Measurements from ENCODE around the gene TCEAL4.
"Not testable (repeated sequence)": the region's sequence is repeated elsewhere in the genome, so short reads cannot be mapped to it uniquely, and the experiment has no call there.

Gene TCEAL4

DNA sequence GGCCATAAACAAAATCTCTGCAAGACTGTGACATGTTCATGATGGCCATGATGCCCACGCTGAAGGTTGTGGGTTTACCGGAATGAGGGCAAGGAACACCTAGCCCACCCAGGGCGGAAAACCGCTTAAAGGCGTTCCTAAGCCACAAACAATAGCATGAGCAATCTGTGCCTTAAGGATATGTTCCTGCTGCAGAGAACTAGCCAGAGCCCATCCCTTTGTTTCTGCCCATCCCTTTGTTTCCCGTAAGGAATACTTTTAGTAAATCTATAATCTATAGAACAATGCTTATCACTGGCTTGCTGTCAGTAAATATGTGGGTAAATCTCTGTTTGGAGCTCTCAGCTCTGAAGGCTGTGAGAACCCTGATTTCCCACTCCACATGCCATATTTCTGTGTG, 9.9 kb downstream of the TCEAL4 start:
- not testable (repeated sequence) for DNase-seq

DNA sequence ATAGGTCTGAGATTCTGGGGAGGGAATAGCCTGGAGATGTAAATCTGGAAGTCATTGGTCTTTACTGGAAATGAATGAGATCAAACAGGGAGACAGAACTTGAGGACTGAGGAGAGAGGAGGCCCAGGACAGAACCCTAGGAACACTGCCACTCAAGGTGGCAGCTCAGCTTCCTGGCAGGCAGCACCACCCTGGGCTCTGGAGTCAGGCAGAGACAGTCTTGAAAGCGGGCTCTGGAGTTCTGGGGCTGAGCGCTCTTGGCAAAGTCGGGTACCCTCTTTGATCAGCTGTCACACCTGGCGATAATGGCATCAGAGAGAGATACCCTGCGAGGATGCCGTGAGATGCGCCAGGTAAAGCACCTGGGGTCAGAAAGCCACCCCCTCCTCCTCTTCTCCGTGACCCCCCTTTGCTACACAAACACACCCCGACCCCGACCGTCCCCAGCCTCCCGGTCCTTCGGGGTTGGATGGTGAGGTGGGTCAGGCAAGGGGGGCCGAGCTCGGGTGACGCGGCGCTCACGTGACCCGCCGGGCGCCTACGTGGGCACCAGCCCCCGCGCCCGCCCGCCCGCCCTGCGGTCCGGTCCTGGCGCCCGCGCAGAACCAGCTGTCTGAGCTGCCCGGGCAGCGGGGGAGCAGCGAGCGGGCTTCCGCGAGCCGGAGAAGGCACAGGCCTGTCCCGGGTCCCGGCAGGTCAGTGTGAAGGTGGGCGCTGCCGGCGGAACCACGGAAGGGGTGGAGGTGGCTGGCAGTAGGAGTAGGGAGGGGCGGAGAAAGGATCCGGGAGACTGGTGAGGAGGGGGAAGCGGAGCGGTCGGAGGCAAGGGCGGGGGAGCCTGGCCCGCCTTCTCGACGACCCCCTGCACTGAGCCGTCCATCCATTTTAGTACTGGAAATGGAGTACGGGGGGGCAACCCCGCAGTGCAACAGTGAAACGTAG, 22.3 kb downstream of the TCEAL4 start, which contains the start of gene TCEAL3:
TCEAL3 (plus strand) TSS at position 600 of the 942 bp plus-strand sequence. CDS start 1,102 bp downstream, outside the sequence.
- peak in 3 of 5 experiments; percentile 20 to 48 (median 44) for DNase-seq

DNA sequence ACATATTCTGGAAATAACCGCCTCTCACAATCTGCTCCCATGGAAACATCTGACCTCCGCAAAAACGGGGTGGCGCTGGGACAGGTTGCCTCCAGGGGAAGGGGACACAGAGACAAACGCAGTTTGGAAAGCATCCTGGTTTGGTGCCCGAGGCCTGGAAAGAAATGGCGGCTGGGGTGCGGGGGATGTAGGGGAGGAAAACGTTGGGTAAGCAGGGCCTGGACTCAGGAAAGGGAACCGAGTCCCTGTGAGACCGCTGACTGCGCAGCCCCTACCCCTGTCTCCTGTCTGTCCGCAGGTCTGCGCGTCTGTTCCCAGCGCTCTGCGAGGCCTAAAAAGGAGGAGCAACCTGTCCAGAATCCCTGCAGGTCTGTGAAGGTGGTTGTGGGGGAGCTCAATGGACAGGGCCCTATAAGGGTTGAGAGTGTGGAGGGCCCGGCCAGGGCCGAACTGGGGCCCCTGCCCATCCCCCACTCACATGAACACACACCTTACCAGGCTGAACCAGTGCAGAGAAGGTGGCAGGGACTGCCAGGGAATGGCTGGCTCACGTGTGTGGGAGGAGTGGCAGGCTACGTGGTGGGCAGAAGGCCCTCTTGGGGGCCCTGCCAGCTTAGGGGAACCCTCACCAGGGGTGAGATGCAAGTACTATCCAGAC, 23.1 kb downstream of the TCEAL4 start:
- no peak for DNase-seq

DNA sequence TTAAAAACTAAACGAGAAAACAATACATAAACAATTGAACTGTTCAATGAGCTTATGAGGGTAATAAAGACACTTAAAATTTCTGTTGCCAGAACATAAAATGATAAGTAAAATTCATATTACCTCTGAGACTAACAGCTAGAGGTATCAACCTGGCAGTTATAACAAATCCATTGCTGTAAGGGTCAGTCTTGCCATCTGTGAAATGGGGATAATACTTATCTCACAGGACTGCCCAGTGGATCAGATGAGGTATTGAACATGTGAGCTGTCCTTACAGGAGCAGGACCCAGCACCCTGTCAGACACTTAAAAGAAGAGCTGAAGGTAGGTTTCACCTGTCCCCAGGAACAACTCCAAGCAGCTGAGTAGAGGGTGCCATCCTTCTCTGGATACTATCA, 25.0 kb downstream of the TCEAL4 start:
- no peak for DNase-seq

DNA sequence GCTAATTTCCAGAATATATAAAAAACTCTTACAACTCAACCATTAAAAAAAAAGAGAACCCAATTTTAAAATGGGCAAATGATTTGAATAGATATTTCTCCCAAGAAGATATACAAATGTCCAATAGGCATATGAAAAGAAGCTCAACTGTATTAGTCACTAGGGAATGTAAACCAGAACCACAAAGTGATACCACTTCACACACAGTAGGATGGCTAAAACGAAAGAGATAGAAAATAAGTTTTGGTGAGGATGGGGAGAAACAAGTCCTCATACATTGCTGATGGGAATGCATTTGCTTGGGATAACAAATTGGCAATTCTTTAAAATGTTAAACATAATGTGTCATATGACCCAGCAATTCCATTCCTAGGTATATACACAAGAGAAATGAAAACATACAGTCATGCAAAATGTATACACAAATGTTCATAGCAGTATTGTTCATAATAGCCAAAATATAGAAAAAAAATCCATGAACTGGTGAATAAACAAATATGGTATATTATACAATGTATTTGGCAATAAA, 28.1 kb downstream of the TCEAL4 start:
- DNase-seq, result no peak

DNA sequence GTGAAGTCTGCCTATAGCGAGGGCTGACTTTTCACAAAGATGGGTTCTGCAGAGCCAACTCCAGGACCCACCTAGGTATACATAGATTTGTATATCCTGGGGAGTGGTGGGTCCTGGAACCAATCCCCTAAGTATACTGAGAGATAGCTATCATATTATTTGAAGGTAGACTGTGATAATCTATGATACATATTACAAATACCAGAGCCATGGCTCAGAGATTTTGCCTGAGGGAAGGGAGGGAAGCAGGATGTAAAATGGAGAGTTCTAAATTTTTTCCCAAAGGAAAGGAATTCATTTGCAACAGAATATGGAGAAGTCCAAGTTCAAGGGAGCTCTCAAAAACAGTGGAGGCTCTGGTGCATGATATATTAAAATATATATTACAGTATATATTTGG, 29.7 kb downstream of the TCEAL4 start:
- DNase-seq, result no peak

DNA sequence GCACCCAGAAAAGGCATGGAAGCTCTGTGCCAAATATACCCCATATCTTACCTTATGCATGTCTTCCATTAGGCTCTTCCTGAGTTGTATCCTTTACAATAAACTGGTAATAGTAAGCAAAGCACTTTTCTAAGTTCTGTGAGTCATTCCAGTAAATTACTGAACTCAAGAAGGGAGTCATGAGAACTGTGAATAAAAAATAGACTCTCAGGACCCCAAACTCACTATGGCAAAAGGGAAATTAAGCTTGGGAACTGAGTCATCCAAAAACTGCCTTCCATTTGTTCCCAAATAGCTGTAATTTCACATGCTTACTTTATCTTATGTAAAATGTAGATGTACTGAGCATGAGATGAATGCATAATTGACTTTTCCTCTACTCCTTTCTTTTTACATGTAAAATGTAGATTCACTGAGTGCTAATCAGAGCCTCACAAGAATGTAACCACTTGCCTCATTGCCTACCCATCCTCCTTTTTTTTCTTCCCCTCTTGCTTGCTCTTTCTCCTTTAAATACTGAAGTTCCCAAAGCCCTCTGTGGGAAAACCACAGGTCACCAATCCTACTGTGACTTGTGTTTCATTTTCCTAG, 30.6 kb downstream of the TCEAL4 start:
- DNase-seq, result no peak

DNA sequence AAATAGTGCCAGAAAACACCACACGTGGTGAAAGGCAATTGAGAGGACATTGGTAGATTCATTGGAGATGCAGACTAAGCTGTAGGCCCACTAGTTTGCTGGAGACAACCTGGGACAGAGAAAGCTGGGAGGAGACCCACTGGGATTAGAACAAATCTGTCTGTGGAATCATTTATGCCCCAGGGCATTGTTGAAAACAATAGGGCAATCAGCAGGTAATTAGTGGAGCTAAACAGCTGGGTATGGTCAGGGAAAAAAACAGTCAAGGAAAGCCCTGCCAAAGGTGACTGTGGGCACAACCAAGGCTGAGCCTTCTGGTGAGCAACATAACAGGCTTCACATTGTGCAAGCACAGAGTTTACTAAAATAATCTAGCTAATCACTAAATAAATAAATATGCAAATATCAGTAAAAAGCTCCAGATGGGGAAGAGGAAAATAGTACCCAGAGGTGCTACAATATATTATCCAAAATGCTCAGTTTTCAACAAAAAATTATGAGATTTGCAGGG, 31.4 kb downstream of the TCEAL4 start:
- no peak for DNase-seq

DNA sequence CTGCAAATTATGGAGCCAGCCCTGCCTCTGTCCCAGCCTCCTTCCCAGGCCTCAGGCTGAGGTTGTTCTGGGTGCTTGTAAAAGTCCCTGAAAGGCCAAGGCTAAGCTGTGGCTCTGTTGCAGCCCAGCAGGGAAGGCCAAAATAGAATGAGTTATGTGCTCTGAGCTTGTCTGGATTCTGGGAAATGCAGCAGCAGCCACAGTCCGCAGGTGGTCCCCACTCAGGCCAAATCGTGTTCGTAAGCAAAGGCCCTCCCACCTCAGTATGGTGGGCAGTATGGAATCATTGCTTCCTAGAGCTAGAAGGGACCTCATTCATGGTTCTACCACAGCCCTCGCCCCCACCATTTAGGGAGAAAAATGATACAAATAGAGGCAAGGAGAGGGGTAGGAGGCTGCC, 38.8 kb downstream of the TCEAL4 start:
- DNase-seq, result no peak

DNA sequence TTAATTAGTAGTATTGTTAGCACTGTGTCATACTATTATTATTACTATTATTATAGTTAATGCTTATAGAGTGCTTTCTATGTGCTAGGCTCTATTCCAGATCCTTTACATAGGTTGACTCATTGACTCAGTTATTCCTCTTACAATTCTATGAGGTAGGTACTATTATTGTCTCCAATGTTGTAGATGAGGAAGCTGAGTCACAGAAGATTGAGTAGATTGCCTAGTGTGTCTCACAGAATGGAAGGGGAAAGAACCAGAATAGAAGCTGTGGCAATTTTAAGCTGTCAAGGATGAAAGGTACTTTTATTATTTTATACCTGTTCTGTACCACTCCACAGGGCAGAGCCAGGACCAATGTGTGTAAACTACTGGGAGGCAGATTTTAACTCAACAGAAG, 41.5 kb downstream of the TCEAL4 start:
- DNase-seq, result no peak

DNA sequence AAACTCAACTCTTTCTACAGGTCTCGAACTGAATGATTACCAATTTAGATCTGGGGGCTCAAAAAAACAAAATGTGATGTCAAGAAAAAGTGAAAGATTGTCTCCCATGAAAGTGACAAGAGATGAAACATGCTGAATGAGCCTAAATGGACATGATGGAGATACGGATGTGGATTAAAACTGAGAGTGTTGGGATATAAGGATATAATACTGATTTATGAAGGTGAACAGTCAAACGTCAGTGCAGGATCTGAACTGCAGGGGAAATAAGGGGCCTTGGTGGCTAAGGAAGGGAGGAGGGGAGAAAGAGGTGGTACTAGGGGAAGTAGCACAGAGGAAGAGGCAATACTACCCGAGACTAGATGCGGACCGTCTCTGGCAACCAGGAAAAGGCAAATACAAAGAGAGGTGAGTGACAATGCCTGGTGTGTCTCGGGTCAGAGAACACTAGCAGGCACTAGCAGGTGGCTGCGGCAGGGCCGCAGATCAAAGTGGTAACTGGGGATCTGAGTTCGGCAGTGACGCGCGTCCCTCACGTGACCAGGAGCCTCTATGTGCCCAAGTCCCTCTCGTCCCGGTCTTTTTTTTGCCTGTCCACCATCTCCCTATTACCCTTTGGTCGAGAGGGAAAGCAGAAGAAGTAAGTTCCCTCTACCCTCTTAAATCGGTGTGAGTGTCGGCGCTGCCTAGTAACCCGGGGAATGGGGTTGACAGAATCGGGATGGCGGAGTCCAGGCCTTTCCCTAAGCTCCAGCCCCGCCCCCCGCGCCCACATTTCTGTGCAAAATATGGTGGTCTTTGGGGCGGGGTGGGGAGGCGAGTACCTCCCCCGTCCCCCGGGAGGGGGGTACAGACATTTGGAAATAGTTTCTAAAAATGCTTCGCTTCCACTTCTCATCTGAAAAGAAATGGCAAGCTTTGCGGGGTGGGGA, 43.3 kb downstream of the TCEAL4 start, which contains the start of gene TCEAL1:
TCEAL1 (plus strand) TSS at position 590 of the 932 bp plus-strand sequence. CDS start 942 bp downstream, outside the sequence.
- peak in 3 of 5 experiments; percentile 22 to 56 (median 30) for DNase-seq

DNA sequence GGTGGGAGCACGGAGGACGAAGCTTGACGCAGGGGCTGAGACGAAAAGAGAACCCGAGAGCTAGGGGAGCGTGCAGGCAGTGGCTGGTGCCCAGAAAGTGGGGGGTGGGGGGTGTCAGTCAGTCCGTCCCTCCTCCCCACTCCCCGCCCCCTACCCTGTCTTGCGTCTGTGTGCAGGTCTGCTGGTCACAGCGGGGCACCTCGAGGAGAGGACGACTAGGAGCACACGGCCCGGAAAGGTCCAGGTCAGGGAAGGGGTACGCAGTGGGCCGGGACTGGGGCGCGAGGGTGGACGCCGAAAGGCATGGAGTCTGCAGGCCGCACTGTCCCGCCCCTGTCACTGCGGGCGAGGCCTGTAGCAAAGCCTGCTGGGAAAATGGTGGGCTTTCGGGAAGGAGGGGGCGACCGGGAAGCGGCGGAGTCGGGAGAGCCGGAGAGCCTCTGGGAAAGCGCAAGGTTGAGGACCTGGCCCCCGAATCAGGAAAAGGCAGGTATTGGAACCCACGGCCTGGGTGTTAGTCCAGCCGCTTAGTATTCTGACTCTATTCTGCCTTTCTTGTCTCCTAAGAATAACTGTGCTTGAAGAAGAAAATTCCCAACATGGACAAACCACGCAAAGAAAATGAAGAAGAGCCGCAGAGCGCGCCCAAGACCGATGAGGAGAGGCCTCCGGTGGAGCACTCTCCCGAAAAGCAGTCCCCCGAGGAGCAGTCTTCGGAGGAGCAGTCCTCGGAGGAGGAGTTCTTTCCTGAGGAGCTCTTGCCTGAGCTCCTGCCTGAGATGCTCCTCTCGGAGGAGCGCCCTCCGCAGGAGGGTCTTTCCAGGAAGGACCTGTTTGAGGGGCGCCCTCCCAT, 44.2 kb downstream of the TCEAL4 start:
- DNase-seq, result peak in 1 of 5 experiments; percentile 41

DNA sequence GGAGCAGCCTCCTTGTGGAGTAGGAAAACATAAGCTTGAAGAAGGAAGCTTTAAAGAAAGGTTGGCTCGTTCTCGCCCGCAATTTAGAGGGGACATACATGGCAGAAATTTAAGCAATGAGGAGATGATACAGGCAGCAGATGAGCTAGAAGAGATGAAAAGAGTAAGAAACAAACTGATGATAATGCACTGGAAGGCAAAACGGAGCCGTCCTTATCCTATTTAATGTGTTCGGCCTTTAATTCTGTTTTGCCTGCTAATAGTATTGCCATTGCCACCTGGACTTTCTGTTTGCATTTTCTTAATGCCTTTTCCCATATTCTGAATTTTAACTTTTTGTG, 44.8 kb downstream of the TCEAL4 start:
- DNase-seq, result no peak

DNA sequence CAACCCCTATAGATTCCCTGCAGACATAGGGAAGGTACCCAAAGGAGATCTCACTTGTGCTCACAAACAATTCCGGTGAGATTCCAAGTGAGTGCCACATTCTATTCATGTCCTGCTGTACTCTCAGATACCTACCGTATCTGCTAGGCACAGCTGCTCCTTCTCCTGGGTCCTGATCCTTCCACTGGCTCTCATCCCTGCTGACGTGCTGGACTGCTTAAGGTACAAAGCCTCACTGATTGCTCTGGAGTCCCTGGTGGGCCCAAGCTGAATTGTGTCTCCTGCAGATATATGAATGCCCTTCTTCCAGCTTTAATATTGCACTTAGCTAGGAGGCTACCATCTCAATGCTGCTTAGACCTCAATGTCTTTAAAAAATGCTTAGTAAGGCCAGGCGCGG, 45.8 kb downstream of the TCEAL4 start:
- DNase-seq, result no peak

DNA sequence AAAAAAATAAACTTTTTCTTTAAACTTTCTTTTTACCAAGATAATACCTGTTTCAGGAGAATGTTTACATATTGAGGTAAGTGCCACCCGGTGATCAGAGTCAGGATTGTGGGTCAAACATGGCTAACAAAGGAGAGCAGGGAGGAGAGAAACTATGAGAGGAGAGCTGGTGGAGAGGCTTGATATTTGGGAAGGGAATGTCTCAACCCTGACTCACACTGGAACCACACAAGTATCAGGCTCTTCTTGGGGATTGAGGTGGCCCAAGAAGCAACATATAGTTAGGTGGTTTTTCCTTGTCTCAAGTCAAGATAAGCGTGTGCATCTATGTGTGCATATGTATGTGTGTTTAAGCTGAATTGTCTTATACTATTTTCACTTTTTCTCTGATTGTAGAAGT, 50.1 kb downstream of the TCEAL4 start:
- DNase-seq, result no peak

Measured in T-helper 2 cell (primary cell).